Activated naive CD4-positive, alpha-beta T cell treated with anti-CD3 and anti-CD28 coated beads for 36 hours (primary cell): Measurements from ENCODE around the gene SPATA17. TPM values are rescaled to one million over a fixed set of nuclear protein-coding genes. Genes with fewer than 3 reads are reported as not detected.

ENCODE experiments used
- CTCF ChIA-PET: fragments of 350-600 bp; sonication (Branson Sonifier 250); formaldehyde crosslinking; loops from one replicate; lab custom pipeline; 2021; ENCODE audit warnings: antibody characterized with exemption; lab: Charles Lee
- DNase-seq: peaks from one replicate; pipeline ENCODE4 v3.0.0-alpha.2; 2020
- H3K27ac Mint-ChIP-seq: one replicate; pipeline ENCODE4 v1.8.0; 2021; ENCODE audit warnings: mild to moderate bottlenecking, mixed read lengths
- H3K27me3 Mint-ChIP-seq: one replicate; pipeline ENCODE4 v1.8.0; 2021; ENCODE audit warnings: low read depth, mixed read lengths
- H3K36me3 Mint-ChIP-seq: one replicate; pipeline ENCODE4 v1.8.0; 2021; ENCODE audit warnings: low read depth, mixed read lengths
- H3K4me1 Mint-ChIP-seq: one replicate; pipeline ENCODE4 v1.8.0; 2021; ENCODE audit warnings: low read depth, mixed read lengths
- H3K4me3 Mint-ChIP-seq: one replicate; pipeline ENCODE4 v1.8.0; 2021; ENCODE audit warnings: mild to moderate bottlenecking, moderate library complexity, mixed read lengths
- H3K9me3 Mint-ChIP-seq: one replicate; pipeline ENCODE4 v1.8.0; 2021; ENCODE audit warnings: mixed read lengths
- intact Hi-C: fragments of 100-400 bp; cut with micrococcal nuclease; formaldehyde crosslinking; loops from one replicate; pipeline ENCODE4 v1.15.1; 2023
- total RNA-seq, 2 experiments: library from RNA; stranded (reverse); gene quantifications; one replicate each; pipeline ENCODE4 v1.2.3, GENCODE V29; 2021

The SPATA17 gene
- total RNA-seq, 2 experiments from 2014 or later, result not detected

- Mint-ChIP-seq H3K9me3 (no peaks in the 10 kb centered on the region), H3K27me3 (no peaks in the 10 kb centered on the region), H3K4me1 (peaks cover 51% of the 10 kb centered on the region), H3K4me3 (no peak overlapping the region), H3K36me3 (peaks cover 3% of the 10 kb centered on the region), H3K27ac (no peak overlapping the region)
- DNase-seq, result no peak
- CTCF ChIA-PET, result no interaction called here
- intact Hi-C loops, result loop anchor here (1.0 to 10.0 kb wide), 4 partner anchors 144 to 1548 kb away; partner anchors contain the start of genes LYPLAL1 and RRP15
Measured at GRCh38 chr1:217626321-217626720, 4.8 kb upstream of the SPATA17 start.

- Mint-ChIP-seq H3K4me1 (peaks cover 49% of the 10 kb centered on the region), H3K36me3 (peaks cover 3% of the 10 kb centered on the region), H3K27ac (no peak overlapping the region), H3K4me3 (no peak overlapping the region), H3K9me3 (no peaks in the 10 kb centered on the region), H3K27me3 (no peaks in the 10 kb centered on the region)
- DNase-seq, result no peak
- CTCF ChIA-PET, result interaction anchor here (1.1 kb wide), 1 partner anchor 34 kb away, joined by 3 read pairs; no protein-coding TSS in a partner anchor
- intact Hi-C loops, result loop anchor here (5.0 to 10.0 kb wide), 3 partner anchors 657 to 1547 kb away; partner anchors contain the start of genes LYPLAL1 and RRP15
Measured at GRCh38 chr1:217627431-217627830, 3.7 kb upstream of the SPATA17 start.

GRCh38 chr1:217642455-217642854, 11.3 kb downstream of the SPATA17 start:
- CTCF ChIA-PET, result no interaction called here
- Mint-ChIP-seq H3K4me1 (no peaks in the 10 kb centered on the region), H3K4me3 (no peak overlapping the region), H3K27ac (no peak overlapping the region), H3K27me3 (peaks cover 18% of the 10 kb centered on the region), H3K36me3 (no peaks in the 10 kb centered on the region), H3K9me3 (peaks cover 4% of the 10 kb centered on the region)
- intact Hi-C loops, result no loop called here
- no peak for DNase-seq

- DNase-seq, result no peak
- Mint-ChIP-seq H3K36me3 (no peaks in the 10 kb centered on the region), H3K4me1 (no peaks in the 10 kb centered on the region), H3K4me3 (no peak overlapping the region), H3K9me3 (no peaks in the 10 kb centered on the region), H3K27ac (no peak overlapping the region), H3K27me3 (peaks cover 6% of the 10 kb centered on the region)
- CTCF ChIA-PET, result no interaction called here
- intact Hi-C loops, result no loop called here
Measured at GRCh38 chr1:217647791-217648190, 16.6 kb downstream of the SPATA17 start.

- Mint-ChIP-seq H3K27me3 (peaks cover 5% of the 10 kb centered on the region), H3K4me1 (no peaks in the 10 kb centered on the region), H3K36me3 (no peaks in the 10 kb centered on the region), H3K9me3 (no peaks in the 10 kb centered on the region), H3K27ac (no peak overlapping the region), H3K4me3 (no peak overlapping the region)
- no peak for DNase-seq
- intact Hi-C loops, result no loop called here
- CTCF ChIA-PET, result no interaction called here
Measured at GRCh38 chr1:217650674-217651073, 19.5 kb downstream of the SPATA17 start.

GRCh38 chr1:217660353-217661062, 29.4 kb downstream of the SPATA17 start:
- no peak for DNase-seq
- intact Hi-C loops, result loop anchor here (5.0 to 10.0 kb wide), 2 partner anchors 228 to 326 kb away; no protein-coding TSS in a partner anchor

GRCh38 chr1:217661407-217661806, 30.3 kb downstream of the SPATA17 start:
- DNase-seq, result no peak
- Mint-ChIP-seq H3K4me1 (no peaks in the 10 kb centered on the region), H3K27ac (no peak overlapping the region), H3K9me3 (no peaks in the 10 kb centered on the region), H3K27me3 (peaks cover 7% of the 10 kb centered on the region), H3K4me3 (no peak overlapping the region), H3K36me3 (no peaks in the 10 kb centered on the region)
- intact Hi-C loops, result loop anchor here (5.0 to 10.0 kb wide), 2 partner anchors 229 to 327 kb away; no protein-coding TSS in a partner anchor
- CTCF ChIA-PET, result interaction anchor here (0.7 kb wide), 1 partner anchor 34 kb away, joined by 3 read pairs; no protein-coding TSS in a partner anchor

More at GRCh38 chr1:217660353-217661062, 29.4 kb downstream of the SPATA17 start:
- no peaks in the 10 kb centered on the region for H3K9me3 Mint-ChIP-seq
- no peaks in the 10 kb centered on the region for H3K36me3 Mint-ChIP-seq
- no peaks in the 10 kb centered on the region for H3K4me1 Mint-ChIP-seq
- peaks cover 7% of the 10 kb centered on the region for H3K27me3 Mint-ChIP-seq
- no peak overlapping the region for H3K27ac Mint-ChIP-seq
- CTCF ChIA-PET, result interaction anchor here (0.7 to 1.1 kb wide), 4 partner anchors 9 to 290 kb away, joined by 3 to 4 read pairs (median 4); partner anchors contain the start of genes GPATCH2 and SPATA17
- H3K4me3 Mint-ChIP-seq, result no peak overlapping the region

GRCh38 chr1:217668351-217668940, 37.3 kb downstream of the SPATA17 start:
- intact Hi-C loops, result loop anchor here (10.0 kb wide), 1 partner anchor 334 kb away; no protein-coding TSS in a partner anchor
- Mint-ChIP-seq H3K4me1 (no peaks in the 10 kb centered on the region), H3K9me3 (no peaks in the 10 kb centered on the region), H3K27ac (no peak overlapping the region), H3K36me3 (no peaks in the 10 kb centered on the region), H3K27me3 (peaks cover 9% of the 10 kb centered on the region), H3K4me3 (no peak overlapping the region)
- no peak for DNase-seq
- CTCF ChIA-PET, result interaction anchor here (1.2 kb wide), 1 partner anchor 177 kb away, joined by 3 read pairs; no protein-coding TSS in a partner anchor

- H3K36me3 Mint-ChIP-seq, result no peaks in the 10 kb centered on the region
Measured at GRCh38 chr1:217673387-217673786, 42.2 kb downstream of the SPATA17 start.

GRCh38 chr1:217674028-217674729, 43.0 kb downstream of the SPATA17 start:
- intact Hi-C loops, result no loop called here
- Mint-ChIP-seq H3K4me3 (no peak overlapping the region), H3K36me3 (no peaks in the 10 kb centered on the region), H3K27ac (no peak overlapping the region), H3K4me1 (no peaks in the 10 kb centered on the region), H3K9me3 (no peaks in the 10 kb centered on the region), H3K27me3 (peaks cover 9% of the 10 kb centered on the region)
- CTCF ChIA-PET, result no interaction called here
- DNase-seq, result no peak

More at GRCh38 chr1:217673387-217673786, 42.2 kb downstream of the SPATA17 start:
- H3K27ac Mint-ChIP-seq, result no peak overlapping the region
- H3K9me3 Mint-ChIP-seq, result no peaks in the 10 kb centered on the region
- no peak for DNase-seq
- intact Hi-C loops, result no loop called here
- peaks cover 9% of the 10 kb centered on the region for H3K27me3 Mint-ChIP-seq
- no peak overlapping the region for H3K4me3 Mint-ChIP-seq
- no peaks in the 10 kb centered on the region for H3K4me1 Mint-ChIP-seq
- CTCF ChIA-PET, result no interaction called here

- H3K36me3 Mint-ChIP-seq, result no peaks in the 10 kb centered on the region
- H3K27me3 Mint-ChIP-seq, result no peaks in the 10 kb centered on the region
- no peaks in the 10 kb centered on the region for H3K9me3 Mint-ChIP-seq
- no peak overlapping the region for H3K27ac Mint-ChIP-seq
- H3K4me1 Mint-ChIP-seq, result no peaks in the 10 kb centered on the region
- intact Hi-C loops, result no loop called here
- CTCF ChIA-PET, result no interaction called here
- no peak overlapping the region for H3K4me3 Mint-ChIP-seq
- no peak for DNase-seq
Measured at GRCh38 chr1:217681806-217682205, 50.7 kb downstream of the SPATA17 start.

GRCh38 chr1:217687511-217687910, 56.4 kb downstream of the SPATA17 start:
- CTCF ChIA-PET, result no interaction called here
- H3K4me1 Mint-ChIP-seq, result no peaks in the 10 kb centered on the region
- H3K9me3 Mint-ChIP-seq, result no peaks in the 10 kb centered on the region
- H3K27ac Mint-ChIP-seq, result no peak overlapping the region
- DNase-seq, result no peak
- no peak overlapping the region for H3K4me3 Mint-ChIP-seq
- no peaks in the 10 kb centered on the region for H3K36me3 Mint-ChIP-seq
- intact Hi-C loops, result no loop called here
- no peaks in the 10 kb centered on the region for H3K27me3 Mint-ChIP-seq
